Caco-2 (cell line): ENCODE results near the gene LGALS3. TPM values are rescaled to one million over a fixed set of nuclear protein-coding genes. Genes with fewer than 3 reads are reported as not detected.
A peak's percentile ranks its signal among the peaks of the same experiment; 100 is the strongest.

Experiments used
- BruUV-seq: library from RNA; stranded (reverse); fragments of 400-500 nt; replicated peaks from 2 replicates; lab custom pipeline; 2021; lab: Mats Ljungman, UMichigan
- CTCF ChIA-PET: fragments of 300-600 bp; sonication (Branson Sonifier 250); formaldehyde crosslinking; loops from one replicate; lab custom pipeline; 2022; ENCODE audit warnings: antibody characterized with exemption; lab: Charles Lee
- POLR2A ChIA-PET: fragments of 300-600 bp; sonication (Branson Sonifier 250); formaldehyde crosslinking; loops from one replicate; lab custom pipeline; 2022; ENCODE audit warnings: antibody characterized with exemption; lab: Charles Lee
- DNase-seq, 2 experiments: peaks; one replicate each; pipeline versions ENCODE4 v3.0.0 to v3.0.0-alpha.2; 2020 to 2022
- H3K27me3 ChIP-seq: replicated peaks from 2 replicates; pipeline ENCODE4 v1.6.0; 2011; ENCODE audit warnings: low read length; ENCODE audit not compliant: control insufficient read depth, insufficient read depth
- H3K36me3 ChIP-seq: 2 replicates; pipeline ENCODE4 v1.5.1; 2011; ENCODE audit warnings: low read length; ENCODE audit not compliant: control insufficient read depth, insufficient read depth
- H3K4me1 ChIP-seq: fragments of 250-450 bp; sonication (Bioruptor Pico); 2 replicates; pipeline ENCODE4 v1.5.1; 2020; ENCODE audit warnings: mild to moderate bottlenecking
- H3K4me3 ChIP-seq: 2 replicates; pipeline ENCODE4 v1.5.1; 2011; ENCODE audit warnings: low read depth, mild to moderate bottlenecking, control low read depth, low read length
- H3K9me3 ChIP-seq: fragments of 250-450 bp; sonication (Bioruptor Pico); 2 replicates; pipeline ENCODE4 v1.5.1; 2020; ENCODE audit warnings: mild to moderate bottlenecking, moderate library complexity
- H3K27ac Mint-ChIP-seq: one replicate; pipeline ENCODE4 v1.8.0; 2022; ENCODE audit warnings: mixed read lengths; ENCODE audit not compliant: unreplicated experiment
- H3K27me3 Mint-ChIP-seq: one replicate; pipeline ENCODE4 v1.8.0; 2022; ENCODE audit warnings: mixed read lengths; ENCODE audit not compliant: insufficient read depth, unreplicated experiment
- H3K36me3 Mint-ChIP-seq: one replicate; pipeline ENCODE4 v1.8.0; 2022; ENCODE audit warnings: mild to moderate bottlenecking, mixed read lengths; ENCODE audit not compliant: insufficient read depth, unreplicated experiment
- H3K4me1 Mint-ChIP-seq: one replicate; pipeline ENCODE4 v1.8.0; 2022; ENCODE audit warnings: low read depth, mixed read lengths; ENCODE audit not compliant: unreplicated experiment
- H3K4me3 Mint-ChIP-seq: one replicate; pipeline ENCODE4 v1.8.0; 2022; ENCODE audit warnings: mild to moderate bottlenecking, moderate library complexity, mixed read lengths; ENCODE audit not compliant: unreplicated experiment
- H3K9me3 Mint-ChIP-seq: one replicate; pipeline ENCODE4 v1.8.0; 2022; ENCODE audit warnings: mixed read lengths; ENCODE audit not compliant: unreplicated experiment
- intact Hi-C: fragments of 100-400 bp; cut with micrococcal nuclease; formaldehyde crosslinking; loops from one replicate; pipeline ENCODE4 v1.10.0; 2022; ENCODE audit not compliant: unreplicated experiment
- total RNA-seq: library from RNA; stranded (reverse); gene quantifications from 2 replicates; pipeline ENCODE4 v1.2.3, GENCODE V29; 2022
- TF ChIP-seq, protein P1 (sequence below), 2 experiments: fragments of 200-600 bp in 1 of 2; IDR thresholded peaks; 1 replicate in 1 of 2; 2 replicates in 1 of 2; pipeline versions ENCODE4 v1.5.1 to v1.8.0; 2011 to 2022; ENCODE audit warnings: antibody characterized with exemption in 1 of 2, control low read depth in 1 of 2, inconsistent platforms in 1 of 2, low read depth in 1 of 2, low read length in 1 of 2, mild to moderate bottlenecking in 1 of 2, moderate library complexity in 1 of 2; ENCODE audit not compliant: insufficient read depth in 1 of 2, severe bottlenecking in 1 of 2, unreplicated experiment in 1 of 2

LGALS3 gene
- total RNA-seq, 1 experiment from 2014 or later, result 206 TPM

GRCh38 chr14:55114720-55115119 is 14.3 kb upstream of the LGALS3 start:
- peak overlapping the region; percentile 72 for H3K27ac Mint-ChIP-seq
- H3K27me3 ChIP-seq, result no peaks in the 10 kb centered on the region
- H3K36me3 ChIP-seq, result no peaks in the 10 kb centered on the region
- ChIA-PET CTCF (interaction anchor here (0.5 to 1.4 kb wide), 3 partner anchors 12 to 39 kb away, joined by 3 to 5 read pairs (median 5); no protein-coding TSS in a partner anchor), POLR2A (interaction anchor here (0.9 kb wide), 1 partner anchor 14 kb away, joined by 3 read pairs; no protein-coding TSS in a partner anchor)
- no peak overlapping the region for H3K4me3 ChIP-seq
- TF ChIP-seq, protein P1, sequence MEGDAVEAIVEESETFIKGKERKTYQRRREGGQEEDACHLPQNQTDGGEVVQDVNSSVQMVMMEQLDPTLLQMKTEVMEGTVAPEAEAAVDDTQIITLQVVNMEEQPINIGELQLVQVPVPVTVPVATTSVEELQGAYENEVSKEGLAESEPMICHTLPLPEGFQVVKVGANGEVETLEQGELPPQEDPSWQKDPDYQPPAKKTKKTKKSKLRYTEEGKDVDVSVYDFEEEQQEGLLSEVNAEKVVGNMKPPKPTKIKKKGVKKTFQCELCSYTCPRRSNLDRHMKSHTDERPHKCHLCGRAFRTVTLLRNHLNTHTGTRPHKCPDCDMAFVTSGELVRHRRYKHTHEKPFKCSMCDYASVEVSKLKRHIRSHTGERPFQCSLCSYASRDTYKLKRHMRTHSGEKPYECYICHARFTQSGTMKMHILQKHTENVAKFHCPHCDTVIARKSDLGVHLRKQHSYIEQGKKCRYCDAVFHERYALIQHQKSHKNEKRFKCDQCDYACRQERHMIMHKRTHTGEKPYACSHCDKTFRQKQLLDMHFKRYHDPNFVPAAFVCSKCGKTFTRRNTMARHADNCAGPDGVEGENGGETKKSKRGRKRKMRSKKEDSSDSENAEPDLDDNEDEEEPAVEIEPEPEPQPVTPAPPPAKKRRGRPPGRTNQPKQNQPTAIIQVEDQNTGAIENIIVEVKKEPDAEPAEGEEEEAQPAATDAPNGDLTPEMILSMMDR (IDR thresholded peaks at IDR 0.05; ENCODE audit: insufficient read depth in 1 of 2, low read depth in 1 of 2, low read length in 1 of 2, severe bottlenecking in 1 of 2, unreplicated experiment in 1 of 2), result no peak
- H3K9me3 Mint-ChIP-seq, result no peaks in the 10 kb centered on the region
- H3K4me3 Mint-ChIP-seq, result peak overlapping the region; percentile 8
- peaks cover 39% of the 10 kb centered on the region for H3K4me1 Mint-ChIP-seq
- H3K27me3 Mint-ChIP-seq, result no peaks in the 10 kb centered on the region
- no peaks in the 10 kb centered on the region for H3K36me3 Mint-ChIP-seq
- no peaks in the 10 kb centered on the region for H3K9me3 ChIP-seq
- DNase-seq, result peak; percentile 59 to 76
- intact Hi-C loops, result loop anchor here (1.0 kb wide), 1 partner anchor 11 kb away; no protein-coding TSS in a partner anchor
- H3K4me1 ChIP-seq, result peaks cover 47% of the 10 kb centered on the region
- no TSS peak for BruUV-seq

DNA sequence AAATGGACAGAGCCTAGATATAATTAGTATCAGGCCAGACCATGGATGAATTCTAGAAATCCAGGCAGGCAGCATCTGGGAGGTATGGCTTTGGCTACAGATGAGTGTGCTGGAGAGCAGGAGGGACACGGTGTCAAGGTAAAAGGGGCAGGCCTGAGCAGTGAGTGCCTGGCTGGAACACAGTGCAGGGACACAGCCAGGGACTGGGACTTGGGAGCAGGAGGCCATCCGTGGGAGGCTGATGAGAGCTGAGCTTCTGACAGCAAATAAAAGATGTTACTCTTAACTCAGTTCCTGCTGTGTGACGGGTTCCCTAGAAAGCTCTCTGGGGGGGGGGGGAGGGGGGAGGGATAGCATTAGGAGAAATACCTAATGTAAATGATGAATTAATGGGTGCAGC is 13.6 kb upstream of the LGALS3 start:
- BruUV-seq, result no TSS peak
- H3K9me3 ChIP-seq, result no peaks in the 10 kb centered on the region
- ChIA-PET POLR2A (no interaction called here), CTCF (no interaction called here)
- TF ChIP-seq, protein P1 (IDR thresholded peaks at IDR 0.05; ENCODE audit: insufficient read depth in 1 of 2, low read depth in 1 of 2, low read length in 1 of 2, severe bottlenecking in 1 of 2, unreplicated experiment in 1 of 2), result no peak
- no peaks in the 10 kb centered on the region for H3K27me3 ChIP-seq
- Mint-ChIP-seq H3K36me3 (no peaks in the 10 kb centered on the region), H3K27me3 (no peaks in the 10 kb centered on the region), H3K27ac (peak overlapping the region; percentile 72), H3K4me3 (no peak overlapping the region), H3K9me3 (no peaks in the 10 kb centered on the region), H3K4me1 (peaks cover 46% of the 10 kb centered on the region)
- H3K4me3 ChIP-seq, result no peak overlapping the region
- intact Hi-C loops, result no loop called here
- no peaks in the 10 kb centered on the region for H3K36me3 ChIP-seq
- DNase-seq, result no peak
- H3K4me1 ChIP-seq, result peaks cover 54% of the 10 kb centered on the region

DNA sequence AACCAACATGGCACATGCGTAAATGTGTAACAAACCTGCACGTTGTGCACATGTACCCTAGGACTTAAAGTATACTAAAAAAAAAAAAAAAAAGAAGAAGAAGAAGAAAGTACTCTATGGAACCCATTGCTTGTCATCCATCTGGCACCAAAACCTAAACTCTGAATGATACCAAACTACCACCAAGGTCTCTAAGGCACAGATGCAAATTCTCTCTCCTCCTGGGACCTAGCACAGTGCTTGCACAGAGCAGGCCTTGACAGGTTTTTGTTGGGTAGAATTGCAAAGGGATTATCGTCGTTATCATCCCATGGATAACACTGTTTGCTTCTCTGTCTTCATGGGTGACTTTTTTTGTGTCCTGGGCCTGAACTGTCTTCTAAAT is 13.2 kb upstream of the LGALS3 start:
- TF ChIP-seq, protein P1 (IDR thresholded peaks at IDR 0.05; ENCODE audit: insufficient read depth in 1 of 2, low read depth in 1 of 2, low read length in 1 of 2, severe bottlenecking in 1 of 2, unreplicated experiment in 1 of 2), result no peak
- intact Hi-C loops, result no loop called here
- H3K27ac Mint-ChIP-seq, result peak overlapping the region; percentile 72
- DNase-seq, result no peak
- H3K36me3 Mint-ChIP-seq, result no peaks in the 10 kb centered on the region
- H3K4me1 Mint-ChIP-seq, result peaks cover 50% of the 10 kb centered on the region
- no peak overlapping the region for H3K4me3 Mint-ChIP-seq
- no peaks in the 10 kb centered on the region for H3K27me3 Mint-ChIP-seq
- ChIA-PET POLR2A (no interaction called here), CTCF (no interaction called here)
- no peaks in the 10 kb centered on the region for H3K9me3 ChIP-seq
- peaks cover 58% of the 10 kb centered on the region for H3K4me1 ChIP-seq
- H3K27me3 ChIP-seq, result no peaks in the 10 kb centered on the region
- H3K9me3 Mint-ChIP-seq, result no peaks in the 10 kb centered on the region
- BruUV-seq, result no TSS peak
- H3K36me3 ChIP-seq, result no peaks in the 10 kb centered on the region
- H3K4me3 ChIP-seq, result no peak overlapping the region
